NCI-H1105 treated with DMSO at 0.1 percent for 48 hours (cell line): ENCODE results near the gene SEH1L.
"Not testable (repeated sequence)": the region's sequence is repeated elsewhere in the genome, so short reads cannot be mapped to it uniquely, and the experiment has no call there.

Experiments used
- DNase-seq: peaks from one replicate; lab custom pipeline; 2025; lab: John Stamatoyannopoulos, UW

Gene SEH1L

GRCh38 chr18:12943215-12943614 lies 4.6 kb upstream of the SEH1L start:
- no peak for DNase-seq

- no peak for DNase-seq
Measured at GRCh38 chr18:12944709-12945108, 3.1 kb upstream of the SEH1L start.

DNA sequence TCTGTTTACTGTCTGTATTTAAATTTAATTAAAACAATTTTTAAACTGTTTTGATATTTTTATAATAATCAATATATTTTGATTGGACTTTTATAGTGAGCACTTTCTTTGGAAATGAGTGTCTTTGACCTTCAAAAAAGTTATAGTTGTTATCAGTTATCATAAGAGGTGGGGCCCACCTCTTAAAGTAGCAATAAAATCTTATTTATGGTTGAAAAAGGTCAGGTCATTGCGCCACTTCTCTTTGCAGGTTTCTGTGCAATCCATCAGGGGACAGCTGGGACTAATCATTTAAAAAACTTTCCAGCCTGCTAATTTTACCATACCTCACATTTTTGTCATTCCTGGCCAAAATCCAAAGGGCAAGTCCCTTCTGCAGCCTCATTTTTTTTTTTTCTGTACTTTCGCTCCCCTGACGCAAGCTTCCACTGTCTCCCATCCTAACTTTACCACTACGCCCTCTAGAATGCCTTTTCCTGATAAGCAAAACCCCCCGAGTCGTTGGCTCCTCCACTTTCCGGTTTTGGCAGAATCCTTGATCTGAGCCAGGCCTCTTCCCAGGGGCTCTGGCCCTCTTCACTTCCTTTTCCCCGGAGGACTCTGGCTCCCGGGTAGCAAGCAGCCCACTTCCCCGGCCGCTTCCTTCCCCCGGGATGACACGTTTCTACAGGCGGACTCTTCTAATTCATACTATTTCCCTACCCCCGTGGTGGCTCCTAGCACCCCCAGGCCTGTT lies 1.1 kb upstream of the SEH1L start:
- peak; percentile 55 for DNase-seq

GRCh38 chr18:12948050-12948804 lies 416 bp downstream of the SEH1L start:
- DNase-seq: peak; percentile 89

DNA sequence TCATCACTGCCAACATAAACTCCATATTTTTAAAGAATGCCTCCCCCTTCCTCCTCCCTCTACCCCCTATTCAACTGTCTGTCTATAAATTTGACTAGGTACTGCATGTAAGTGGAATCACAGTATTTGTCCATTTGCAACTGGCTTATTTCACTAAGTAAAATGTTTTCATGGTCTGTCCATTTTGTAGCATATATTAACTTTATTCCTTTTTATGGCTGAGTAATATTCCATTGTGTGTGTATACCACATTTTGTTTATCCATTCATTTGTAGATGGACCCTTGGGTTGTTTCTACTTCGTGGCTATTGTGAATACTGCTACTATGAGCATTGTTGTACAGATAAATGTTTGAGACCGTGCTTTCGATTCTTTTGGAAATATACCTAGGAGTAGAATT lies 10.7 kb downstream of the SEH1L start:
- no peak for DNase-seq

- peak; percentile 41 for DNase-seq
Measured at GRCh38 chr18:12960395-12960794, 12.6 kb downstream of the SEH1L start.

DNA sequence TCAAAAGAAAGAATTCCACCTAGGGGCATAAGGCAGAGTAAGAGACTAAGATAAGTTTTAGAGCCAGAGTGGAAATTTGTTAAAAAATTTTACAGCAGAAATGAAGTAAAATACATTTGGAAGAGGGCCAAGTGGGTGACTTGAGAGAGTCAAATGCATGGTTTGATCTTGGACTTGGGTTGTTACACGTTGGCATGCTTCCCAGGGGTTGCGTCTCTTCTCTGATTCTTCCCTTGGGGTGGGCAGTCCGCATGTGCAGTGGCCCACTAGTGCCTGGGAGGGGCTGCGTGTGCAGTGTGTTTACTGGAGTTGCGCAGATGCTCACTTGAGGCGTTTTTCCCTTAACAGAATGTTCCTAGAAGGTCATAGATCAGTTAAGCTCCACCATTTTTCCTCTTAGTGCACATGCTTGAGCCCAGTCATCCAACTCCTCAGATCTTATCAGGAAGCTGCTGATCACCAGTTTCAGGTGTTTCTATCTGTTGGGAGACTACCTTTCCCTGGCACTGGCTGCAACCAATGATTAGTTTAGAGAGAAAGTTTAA lies 13.1 kb downstream of the SEH1L start:
- peak; percentile 84 for DNase-seq

DNA sequence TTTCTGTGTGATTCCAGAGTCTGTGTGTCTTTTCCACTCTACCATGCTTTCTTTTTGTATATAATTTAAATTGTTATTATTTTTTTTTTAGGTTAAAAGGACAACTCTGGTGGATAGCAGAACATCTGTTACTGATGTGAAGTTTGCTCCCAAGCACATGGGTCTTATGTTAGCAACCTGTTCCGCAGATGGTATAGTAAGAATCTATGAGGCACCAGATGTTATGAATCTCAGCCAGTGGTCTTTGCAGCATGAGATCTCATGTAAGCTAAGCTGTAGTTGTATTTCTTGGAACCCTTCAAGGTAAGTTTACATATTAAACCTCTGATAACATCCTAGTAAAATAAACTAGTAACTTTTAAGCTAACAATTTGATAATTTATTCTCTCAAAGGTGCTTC lies 15.3 kb downstream of the SEH1L start:
- DNase-seq: no peak

DNA sequence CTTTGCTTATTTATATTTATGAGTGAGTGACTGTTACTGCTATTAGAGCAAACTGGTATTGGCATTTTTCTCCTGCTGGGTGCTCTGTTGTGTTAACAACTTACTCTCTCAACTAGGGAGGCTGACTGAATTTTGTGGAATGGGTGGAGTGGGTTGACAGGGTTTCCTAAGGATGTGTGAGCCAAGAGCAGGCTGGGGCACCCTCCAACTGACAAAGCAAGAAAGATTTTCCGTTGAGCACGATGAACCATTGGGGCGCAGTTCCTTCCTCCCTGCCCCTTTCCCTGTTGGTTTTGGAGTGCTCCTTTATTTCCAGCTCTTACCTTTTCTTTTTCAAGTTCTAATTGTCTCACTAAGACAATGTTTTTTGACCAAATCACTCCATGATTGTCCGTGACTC lies 20.3 kb downstream of the SEH1L start:
- no peak for DNase-seq

GRCh38 chr18:12968619-12969018 lies 20.8 kb downstream of the SEH1L start:
- no peak for DNase-seq

DNA sequence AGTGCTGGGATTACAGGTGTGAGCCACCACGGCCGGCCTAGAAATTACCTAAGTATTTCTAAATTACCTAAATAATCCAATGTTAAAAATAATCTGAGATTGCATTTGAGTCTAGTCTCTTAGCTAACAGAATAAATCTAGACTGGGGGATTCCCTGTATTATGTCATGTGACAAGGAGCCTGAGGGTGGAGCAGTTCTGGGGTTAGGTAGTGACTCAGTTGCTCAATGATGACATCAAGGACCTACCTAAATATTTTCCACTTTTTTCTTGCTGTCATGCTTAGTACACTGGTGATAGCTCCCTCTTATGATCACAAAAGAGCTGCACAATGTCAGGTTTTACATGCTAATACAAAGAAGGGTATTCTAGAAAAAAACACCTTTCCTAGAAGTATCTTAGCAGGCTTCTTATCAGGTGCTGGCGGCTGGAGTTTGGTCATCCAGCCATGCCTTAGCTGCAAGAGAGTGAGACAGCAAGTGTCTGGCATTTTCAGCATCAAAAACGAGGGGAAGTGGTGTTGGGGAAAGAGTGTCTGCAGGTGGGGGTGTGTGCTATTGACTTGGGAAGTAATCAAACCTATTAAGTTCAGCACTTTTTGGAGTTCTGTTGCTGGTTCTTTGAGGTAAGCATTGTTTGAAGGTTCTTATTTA lies 25.9 kb downstream of the SEH1L start:
- DNase-seq: no peak

DNA sequence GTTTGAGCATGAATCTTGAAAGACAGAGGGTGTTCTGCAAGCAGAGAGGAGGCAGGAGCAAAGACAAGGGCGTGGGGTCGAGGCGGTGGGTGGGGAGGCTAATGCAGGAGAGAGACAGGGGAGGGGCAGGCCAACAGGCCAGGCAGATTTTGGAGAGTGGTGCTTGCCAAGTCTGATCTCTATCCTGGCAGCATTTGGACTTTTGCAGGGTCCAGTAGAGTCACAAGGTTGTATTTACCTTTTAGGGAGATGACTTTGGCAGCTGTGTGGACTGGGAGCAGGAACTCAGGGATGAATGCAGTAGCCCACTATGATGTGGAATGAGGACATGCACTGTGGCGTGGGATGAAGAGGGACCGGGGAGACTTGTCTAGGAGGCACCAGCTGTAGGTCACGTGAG lies 27.7 kb downstream of the SEH1L start:
- DNase-seq: no peak

DNA sequence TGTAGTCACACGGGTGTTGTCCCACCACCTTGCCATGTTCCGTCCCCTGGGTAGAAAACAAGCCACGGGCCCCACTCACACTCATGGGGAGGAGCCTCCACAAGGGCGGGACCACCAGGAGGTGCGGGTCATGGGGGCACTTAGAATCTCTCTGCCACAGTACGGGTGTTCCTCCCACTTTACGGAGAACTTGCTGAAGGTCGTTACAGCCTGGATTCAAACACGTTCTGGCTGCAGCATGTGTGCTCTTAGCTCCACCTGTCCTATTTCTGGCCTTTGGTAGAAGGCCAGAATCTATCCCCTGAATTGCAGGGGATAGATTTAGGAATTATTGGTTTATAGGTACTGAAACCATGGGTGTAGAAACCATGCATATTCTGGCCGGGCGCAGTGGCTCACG lies 28.5 kb downstream of the SEH1L start:
- no peak for DNase-seq

GRCh38 chr18:12980065-12980464 lies 32.3 kb downstream of the SEH1L start:
- not testable (repeated sequence) for DNase-seq

GRCh38 chr18:12989397-12990122 lies 41.7 kb downstream of the SEH1L start:
- DNase-seq: no peak

- no peak for DNase-seq
Measured at GRCh38 chr18:12990123-12990475, 42.3 kb downstream of the SEH1L start.

- DNase-seq: no peak
Measured at GRCh38 chr18:12990641-12990966, 42.8 kb downstream of the SEH1L start.

GRCh38 chr18:12990967-12991820 lies 43.4 kb downstream of the SEH1L start, which contains the start of gene CEP192:
CEP192 (plus strand) TSS chr18:12991362; CDS start chr18:12999425, 8,063 bp downstream.
- peak; percentile 99 for DNase-seq

GRCh38 chr18:12991821-12992179 lies 44.0 kb downstream of the SEH1L start:
- no peak for DNase-seq

- no peak for DNase-seq
Measured at GRCh38 chr18:12993439-12993838, 45.6 kb downstream of the SEH1L start.

DNA sequence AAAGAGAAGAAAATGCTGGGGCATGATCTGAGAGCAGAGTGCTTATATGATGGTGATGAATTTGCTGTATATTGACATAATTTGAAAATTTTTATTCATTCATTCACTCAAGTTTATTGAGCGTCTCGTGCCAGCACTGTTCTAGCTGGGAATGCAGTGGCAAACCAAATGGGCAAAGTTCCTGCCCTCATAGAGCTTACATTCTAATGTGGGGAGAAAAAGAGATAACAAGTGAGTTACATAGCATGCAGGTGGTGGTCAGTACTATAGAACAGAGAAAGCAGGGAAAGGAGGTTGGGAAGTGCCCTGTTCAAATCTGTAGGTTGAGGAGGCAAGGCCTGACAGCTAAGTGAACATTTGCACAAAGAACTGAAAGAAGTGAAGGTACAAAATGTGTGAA lies 47.6 kb downstream of the SEH1L start:
- no peak for DNase-seq
